GM06990 (cell line): ENCODE measurements around the gene GFOD1.

Experiments
- DNase-seq: peaks from one replicate; pipeline ENCODE4 v3.0.0-alpha.2; 2011; ENCODE audit not compliant: insufficient read length; ENCODE audit errors: extremely low read depth
- H3K27me3 ChIP-seq: replicated peaks from 2 replicates; pipeline ENCODE4 v1.6.0; 2011; ENCODE audit warnings: low read length; ENCODE audit not compliant: control insufficient read depth, insufficient read depth
- H3K36me3 ChIP-seq: 2 replicates; pipeline ENCODE4 v1.5.1; 2011; ENCODE audit warnings: low read length; ENCODE audit not compliant: control insufficient read depth, insufficient read depth
- H3K4me3 ChIP-seq: replicated peaks from 2 replicates; pipeline ENCODE4 v1.5.1; 2011; ENCODE audit warnings: low read depth, mild to moderate bottlenecking, control low read depth, low read length
- TF ChIP-seq, protein P1 (sequence below): IDR thresholded peaks from 2 replicates; pipeline ENCODE4 v1.5.1; 2011; ENCODE audit warnings: low read length, control low read depth, mild to moderate bottlenecking, inconsistent platforms; ENCODE audit not compliant: insufficient read depth, poor library complexity, severe bottlenecking

The GFOD1 gene

DNA sequence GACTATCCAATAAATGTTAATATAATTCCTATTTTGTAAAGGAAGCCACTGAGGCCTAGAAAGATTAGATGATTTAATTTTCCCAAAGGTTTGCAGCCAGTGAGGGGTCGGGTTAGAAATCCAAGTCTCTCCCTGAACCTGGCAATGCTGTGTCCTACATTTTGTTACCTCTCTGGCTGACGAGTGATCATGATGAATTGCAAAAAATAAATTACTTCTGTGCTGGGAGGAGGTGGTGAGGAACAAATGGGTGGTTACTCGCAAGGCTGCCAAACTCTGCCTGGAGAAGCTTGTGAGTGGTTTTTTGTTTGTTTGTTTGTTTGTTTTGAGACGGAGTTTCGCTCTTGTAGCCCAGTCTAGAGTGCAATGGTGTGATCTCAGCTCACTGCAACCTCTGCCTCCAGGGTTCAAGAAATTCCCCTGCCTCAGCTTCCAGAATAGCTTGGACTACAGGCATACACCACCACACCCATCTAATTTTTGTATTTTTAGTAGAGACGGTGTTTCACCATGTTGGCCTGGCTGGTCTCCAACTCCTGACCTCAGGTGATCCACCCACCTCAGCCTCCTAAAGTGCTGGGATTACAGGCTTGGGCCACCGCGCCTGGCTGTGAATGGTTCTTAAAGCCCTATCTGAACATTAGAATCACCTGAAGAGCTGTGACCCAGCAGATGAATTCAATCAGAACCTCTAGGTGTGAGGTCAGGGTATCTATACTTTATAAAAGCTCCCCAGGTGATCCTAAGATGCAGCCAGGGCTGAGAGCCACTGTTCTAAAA is 138.9 kb downstream of the GFOD1 start:
- H3K36me3 ChIP-seq: no peaks in the 10 kb centered on the region
- no peaks in the 10 kb centered on the region for H3K27me3 ChIP-seq
- no peak for DNase-seq
- no peak overlapping the region for H3K4me3 ChIP-seq
- TF ChIP-seq, protein P1, sequence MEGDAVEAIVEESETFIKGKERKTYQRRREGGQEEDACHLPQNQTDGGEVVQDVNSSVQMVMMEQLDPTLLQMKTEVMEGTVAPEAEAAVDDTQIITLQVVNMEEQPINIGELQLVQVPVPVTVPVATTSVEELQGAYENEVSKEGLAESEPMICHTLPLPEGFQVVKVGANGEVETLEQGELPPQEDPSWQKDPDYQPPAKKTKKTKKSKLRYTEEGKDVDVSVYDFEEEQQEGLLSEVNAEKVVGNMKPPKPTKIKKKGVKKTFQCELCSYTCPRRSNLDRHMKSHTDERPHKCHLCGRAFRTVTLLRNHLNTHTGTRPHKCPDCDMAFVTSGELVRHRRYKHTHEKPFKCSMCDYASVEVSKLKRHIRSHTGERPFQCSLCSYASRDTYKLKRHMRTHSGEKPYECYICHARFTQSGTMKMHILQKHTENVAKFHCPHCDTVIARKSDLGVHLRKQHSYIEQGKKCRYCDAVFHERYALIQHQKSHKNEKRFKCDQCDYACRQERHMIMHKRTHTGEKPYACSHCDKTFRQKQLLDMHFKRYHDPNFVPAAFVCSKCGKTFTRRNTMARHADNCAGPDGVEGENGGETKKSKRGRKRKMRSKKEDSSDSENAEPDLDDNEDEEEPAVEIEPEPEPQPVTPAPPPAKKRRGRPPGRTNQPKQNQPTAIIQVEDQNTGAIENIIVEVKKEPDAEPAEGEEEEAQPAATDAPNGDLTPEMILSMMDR: no peak

DNA sequence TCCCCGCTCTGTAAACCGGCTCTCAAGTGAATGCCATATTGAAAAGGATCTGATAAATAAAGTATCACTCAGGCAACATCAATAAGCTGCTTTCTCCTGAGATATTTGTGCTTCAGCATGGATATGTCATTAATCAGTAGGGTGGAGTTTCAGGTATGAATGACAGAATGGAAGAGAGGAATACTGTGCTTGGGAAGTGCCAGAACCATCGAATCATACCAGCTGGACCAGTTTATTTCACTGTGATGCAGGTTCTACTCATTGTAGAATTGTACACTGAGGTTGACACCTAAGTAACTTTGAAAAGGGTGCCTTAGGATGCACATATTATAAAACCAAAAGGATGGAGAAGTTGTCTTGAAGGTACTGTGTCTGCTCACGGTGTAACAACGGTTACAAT is 141.2 kb downstream of the GFOD1 start:
- Histone ChIP-seq H3K27me3 (no peaks in the 10 kb centered on the region), H3K36me3 (no peaks in the 10 kb centered on the region), H3K4me3 (no peak overlapping the region)
- DNase-seq: no peak
- TF ChIP-seq, protein P1: no peak

DNA sequence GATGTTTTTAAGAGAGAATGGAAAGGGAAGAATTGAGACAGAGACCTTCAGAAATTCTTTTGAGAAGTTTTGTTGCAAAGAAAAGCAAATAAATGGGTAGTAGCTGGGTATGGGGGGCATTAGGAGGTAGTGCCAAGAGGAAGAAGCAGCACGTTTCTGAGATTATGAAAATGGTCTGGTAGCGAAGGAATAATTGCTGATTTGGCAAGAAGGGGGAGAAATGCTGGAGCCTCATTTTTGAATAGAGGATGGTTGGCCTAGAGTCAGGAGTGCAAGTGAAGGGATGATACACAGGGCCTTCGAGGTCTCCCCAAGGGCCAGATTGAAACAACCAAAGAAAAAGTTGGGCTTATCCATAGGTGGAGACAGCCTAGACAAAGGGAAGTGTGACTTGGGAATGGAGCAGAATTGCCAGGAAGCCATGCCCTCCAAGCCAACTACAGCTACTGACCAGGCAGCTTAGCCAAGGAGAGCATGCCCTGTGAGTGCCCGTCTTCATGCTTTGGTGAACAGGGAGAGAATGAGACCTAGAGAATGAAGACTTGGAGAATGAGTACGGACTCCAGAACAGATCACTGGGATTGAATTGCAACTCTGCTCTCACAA is 144.9 kb downstream of the GFOD1 start:
- Histone ChIP-seq H3K36me3 (no peaks in the 10 kb centered on the region), H3K27me3 (no peaks in the 10 kb centered on the region), H3K4me3 (no peak overlapping the region)
- TF ChIP-seq, protein P1: no peak
- DNase-seq: no peak

DNA sequence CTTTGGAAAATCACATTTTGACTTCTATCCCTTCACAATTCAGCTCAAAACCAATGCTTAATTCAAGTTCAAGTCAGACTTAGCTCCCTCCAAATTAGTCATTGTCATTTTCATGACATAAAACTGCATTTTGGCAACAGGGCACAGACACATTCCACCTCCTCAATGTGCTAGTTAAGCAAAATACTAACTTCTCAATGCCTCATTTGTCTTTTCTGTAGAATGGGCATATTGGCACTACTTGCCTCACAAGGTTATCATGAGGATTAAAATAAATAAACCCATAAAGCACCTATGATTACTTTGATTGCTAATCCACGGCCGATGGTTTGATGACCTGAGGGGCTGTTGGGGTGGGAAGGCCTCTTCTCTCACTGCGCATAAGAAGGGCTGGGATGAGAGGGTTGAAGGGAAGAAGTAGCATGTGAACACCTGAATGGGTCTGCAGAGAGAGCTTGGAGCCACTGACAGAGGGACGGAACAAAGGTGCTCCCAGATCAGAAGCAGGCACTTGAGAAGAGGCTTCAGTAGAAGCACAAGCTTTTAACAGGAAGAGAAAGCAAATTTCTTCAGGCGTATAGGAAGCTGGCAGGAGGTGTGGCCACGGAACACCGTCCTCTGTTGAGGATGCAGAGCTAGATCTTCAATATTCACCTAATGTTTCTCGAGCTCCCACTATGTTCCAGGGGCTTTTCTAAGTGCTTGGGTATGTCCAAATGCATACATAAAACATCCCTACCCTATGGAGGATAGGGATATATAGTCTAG is 147.4 kb downstream of the GFOD1 start:
- H3K27me3 ChIP-seq: no peaks in the 10 kb centered on the region
- H3K36me3 ChIP-seq: no peaks in the 10 kb centered on the region
- H3K4me3 ChIP-seq: no peak overlapping the region
- DNase-seq: no peak
- TF ChIP-seq, protein P1: no peak

DNA sequence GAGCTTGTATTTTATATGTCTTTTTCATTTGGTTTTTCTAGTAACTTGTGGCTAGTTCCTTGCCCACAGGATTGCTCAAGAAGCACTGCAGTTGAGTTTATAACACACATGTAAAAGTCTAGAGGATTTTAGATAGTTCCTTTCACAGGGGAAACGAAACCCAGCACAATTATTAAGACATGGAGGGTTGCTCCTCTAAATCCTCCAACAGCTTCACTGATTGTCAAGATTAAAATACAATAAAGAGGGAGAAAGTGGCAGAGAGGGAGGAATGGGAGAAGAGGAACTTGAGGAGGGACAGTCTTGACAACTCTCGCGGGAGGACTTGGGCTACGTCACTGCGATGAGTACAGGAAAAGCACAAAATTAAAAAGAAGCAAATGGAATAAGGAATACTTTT is 149.4 kb downstream of the GFOD1 start:
- Histone ChIP-seq H3K4me3 (no peak overlapping the region), H3K36me3 (no peaks in the 10 kb centered on the region), H3K27me3 (no peaks in the 10 kb centered on the region)
- DNase-seq: no peak
- TF ChIP-seq, protein P1: no peak
